NCI-H1048 (cell line): ENCODE data around the gene MZF1.

Experiments used
- DNase-seq: peaks from one replicate; lab custom pipeline; 2025; lab: John Stamatoyannopoulos, UW

The MZF1 gene

GRCh38 chr19:58569943-58570670 is 3.0 kb downstream of the MZF1 start:
- no peak for DNase-seq

DNA sequence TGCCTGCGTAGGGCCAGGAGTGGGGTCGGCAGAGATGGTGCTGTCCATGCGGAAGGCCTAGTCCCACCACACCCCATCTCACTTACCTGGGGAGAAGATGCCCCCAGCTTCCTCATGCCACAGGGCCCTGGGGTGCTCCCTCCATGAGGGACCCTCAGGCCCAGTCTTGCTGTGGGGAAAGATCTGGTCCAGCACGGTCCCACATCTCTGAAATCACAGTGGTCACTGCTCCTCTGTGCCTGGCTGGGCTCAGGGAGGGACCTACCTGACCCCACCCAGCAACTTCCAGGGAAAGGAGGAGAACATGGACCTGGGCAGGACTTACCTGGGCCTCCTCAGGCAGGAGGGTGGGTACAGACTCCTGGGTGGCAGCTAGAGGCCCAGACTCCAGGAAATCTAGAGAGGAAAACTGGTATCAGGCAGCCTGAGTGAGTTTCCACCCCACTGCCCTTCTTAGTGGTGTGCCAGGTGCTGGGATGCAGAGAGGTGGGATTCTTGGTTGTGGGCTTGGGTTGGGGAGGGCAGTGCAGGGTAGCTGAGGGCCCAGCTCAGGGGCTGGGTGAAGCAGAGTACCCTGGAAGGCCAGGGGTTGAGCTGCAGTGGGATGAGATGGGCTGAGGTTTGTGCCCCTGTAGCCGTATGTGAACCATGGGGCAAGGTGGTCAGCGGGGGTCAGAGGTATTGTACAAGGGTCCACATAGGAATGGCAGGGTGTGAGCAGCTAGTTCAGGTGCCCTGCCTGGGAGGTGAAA is 3.8 kb downstream of the MZF1 start:
- DNase-seq = no peak

DNA sequence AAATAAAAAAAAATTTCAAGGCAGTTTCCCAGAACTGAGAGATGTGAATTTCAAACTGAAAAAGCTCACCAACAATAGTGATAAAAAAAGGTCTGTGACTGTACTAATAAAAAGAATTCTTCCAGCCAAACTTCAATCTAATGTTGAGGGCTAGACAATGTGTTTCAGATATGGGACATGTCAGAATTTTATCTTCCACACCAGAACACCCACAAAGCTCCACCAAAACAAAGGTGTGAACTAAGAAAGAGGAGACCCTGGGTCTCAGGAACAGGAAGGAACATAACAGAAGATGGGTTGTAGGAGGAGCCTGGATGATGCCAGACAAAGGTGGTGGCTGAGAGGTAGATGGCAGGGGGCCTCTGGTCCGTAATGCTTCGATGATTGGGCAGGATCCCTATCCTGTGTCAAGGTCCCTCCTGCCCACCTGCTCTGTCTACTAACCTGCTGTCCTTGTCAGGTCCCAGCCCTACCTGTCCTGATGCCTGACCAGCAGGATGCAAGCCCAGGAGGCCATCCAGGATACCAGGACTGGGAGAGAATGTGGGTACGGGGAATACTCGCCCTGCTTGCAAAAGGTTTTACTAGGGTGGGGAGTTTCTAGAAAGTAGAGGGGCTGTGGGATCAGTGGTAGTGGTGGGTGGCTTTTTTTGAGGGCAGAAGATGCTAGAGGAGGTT is 4.5 kb downstream of the MZF1 start:
- DNase-seq = no peak

DNA sequence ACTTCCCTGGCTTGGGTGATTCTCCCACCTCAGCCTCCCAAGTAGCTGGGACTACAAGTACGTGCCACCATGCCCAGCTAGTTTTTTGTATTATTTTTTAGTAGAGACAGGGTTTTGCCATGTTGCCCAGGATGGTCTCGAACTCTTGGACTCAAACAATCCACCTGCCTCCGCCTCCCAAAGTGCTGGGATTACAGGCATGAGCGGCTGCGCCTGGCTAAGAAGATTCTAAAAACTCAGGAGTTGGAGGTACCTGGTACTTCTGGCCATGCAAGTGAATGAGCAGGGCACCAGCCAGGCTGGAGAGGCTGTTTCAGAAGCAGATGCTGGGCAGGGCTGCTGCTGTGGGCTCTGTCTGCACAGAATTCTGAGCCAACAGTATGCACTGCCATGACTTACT is 6.1 kb downstream of the MZF1 start:
- DNase-seq = no peak

DNA sequence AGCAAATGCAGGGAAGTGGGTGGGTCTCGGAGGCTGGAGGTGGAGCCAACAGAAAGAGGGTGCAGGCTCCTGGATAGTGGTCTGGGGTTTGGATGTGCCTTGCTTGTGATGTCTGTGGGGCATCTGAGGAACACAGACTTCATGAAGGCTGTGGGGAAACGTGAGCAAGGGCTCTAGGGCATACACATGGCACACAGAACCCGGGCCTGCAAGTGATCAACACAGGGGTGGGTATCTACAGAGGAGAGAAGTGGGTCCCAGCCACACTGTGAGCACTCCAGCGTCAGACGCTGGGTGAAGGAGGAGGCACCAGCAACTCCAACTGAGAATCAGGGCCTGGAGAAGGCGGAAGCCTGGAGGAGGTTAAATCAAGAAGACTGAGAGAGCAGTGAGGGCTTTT is 9.3 kb downstream of the MZF1 start:
- no peak for DNase-seq

GRCh38 chr19:58563034-58563573 is 10.0 kb downstream of the MZF1 start:
- no peak for DNase-seq

- no peak for DNase-seq
These were observed 10.8 kb downstream of the MZF1 start for GRCh38 chr19:58562122-58563033.

DNA sequence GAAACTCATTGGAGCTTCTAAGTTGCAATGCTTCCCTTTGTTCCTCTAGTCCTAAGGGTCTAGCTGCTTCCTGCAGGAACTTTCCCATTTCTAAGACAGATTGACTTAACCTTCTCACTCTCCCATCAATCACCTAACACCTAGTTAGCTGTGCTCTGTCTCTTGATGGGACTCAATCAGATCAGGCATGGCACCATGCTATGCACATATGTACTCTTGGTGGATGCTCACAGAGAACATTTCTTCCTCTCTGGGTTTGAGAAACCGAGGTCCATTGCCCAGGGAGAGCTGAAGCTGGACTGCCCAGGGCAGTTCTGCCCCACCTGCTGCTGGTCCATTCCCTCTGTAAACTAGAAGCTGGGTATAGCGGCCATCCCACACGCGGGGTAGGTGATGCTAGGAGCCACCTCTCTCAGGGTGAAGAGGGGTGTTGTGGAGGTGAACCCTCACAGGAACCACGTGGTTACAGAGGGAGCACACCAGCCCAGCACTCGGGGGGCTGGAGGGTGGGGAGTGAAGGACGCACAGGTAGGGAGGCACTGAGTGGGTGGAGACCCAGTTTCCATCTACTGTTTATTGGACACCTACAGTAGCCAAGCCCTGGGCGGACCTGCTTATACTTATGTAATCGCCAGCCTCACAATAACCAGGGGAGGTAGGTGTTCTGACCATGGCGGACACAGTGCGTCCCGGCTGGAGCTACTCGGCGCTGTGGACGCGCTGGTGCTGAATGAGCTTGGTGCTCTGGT is 11.6 kb downstream of the MZF1 start:
- DNase-seq = no peak

DNA sequence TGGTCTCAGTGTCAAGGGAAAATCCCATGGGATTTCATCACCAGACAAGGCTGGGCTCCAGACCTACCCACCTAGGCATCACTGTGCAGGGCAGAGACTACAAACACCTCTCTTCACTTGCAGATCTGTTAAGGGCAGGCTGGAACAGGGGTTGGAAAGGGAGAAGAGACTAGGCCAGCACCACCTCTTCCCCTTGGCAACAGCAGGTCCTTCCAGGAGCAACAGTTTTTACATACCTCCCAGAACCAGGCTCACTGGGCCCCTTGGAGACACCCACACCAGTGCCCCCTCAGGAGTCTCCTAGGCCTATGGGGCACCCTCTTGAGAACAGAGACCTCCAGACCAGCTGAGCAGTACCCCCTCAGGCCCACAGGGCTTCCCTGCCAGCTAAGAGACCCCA is 12.2 kb downstream of the MZF1 start:
- DNase-seq = no peak

DNA sequence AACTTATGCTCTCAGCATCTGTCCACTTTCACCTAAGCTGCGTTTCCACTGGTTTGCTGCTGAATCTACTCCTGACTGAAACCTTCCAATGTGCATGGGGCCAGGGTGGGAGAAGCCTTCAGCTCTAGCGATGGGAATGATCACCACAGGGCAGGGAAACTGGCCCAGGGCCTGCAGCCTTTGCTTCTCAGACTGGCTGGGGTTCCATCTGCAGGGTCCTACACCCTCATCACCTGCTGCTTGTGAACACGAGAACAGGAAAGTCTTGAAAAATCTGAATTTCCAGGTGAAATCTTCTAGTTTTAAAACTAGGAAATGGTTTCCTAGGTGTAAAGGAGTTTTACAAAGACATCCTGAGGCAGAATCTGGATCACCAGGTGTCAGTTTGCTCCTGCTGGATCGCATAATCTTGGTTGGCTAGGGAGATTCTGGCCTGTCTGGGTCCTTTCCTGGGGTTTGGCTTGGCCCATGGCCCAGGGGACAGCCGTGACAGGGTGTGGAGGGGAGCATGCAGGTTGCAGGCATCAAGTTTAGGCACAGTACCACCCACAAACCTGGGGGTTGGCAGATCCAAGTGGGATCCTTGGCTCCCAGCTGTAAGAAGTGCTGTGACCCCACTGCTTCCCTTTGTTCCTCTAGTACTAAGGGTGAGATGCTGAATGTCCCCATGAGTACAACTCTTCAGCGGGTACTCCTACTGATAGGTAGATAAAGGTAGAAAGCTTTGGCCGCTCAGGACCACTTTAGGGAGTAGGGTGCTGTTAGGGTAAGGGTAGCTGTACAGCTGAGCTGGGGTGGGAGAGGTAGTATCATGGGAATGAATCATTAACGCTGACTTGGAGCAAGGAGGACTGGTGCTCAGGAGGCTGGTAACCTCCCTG is 12.9 kb downstream of the MZF1 start:
- DNase-seq = no peak

DNA sequence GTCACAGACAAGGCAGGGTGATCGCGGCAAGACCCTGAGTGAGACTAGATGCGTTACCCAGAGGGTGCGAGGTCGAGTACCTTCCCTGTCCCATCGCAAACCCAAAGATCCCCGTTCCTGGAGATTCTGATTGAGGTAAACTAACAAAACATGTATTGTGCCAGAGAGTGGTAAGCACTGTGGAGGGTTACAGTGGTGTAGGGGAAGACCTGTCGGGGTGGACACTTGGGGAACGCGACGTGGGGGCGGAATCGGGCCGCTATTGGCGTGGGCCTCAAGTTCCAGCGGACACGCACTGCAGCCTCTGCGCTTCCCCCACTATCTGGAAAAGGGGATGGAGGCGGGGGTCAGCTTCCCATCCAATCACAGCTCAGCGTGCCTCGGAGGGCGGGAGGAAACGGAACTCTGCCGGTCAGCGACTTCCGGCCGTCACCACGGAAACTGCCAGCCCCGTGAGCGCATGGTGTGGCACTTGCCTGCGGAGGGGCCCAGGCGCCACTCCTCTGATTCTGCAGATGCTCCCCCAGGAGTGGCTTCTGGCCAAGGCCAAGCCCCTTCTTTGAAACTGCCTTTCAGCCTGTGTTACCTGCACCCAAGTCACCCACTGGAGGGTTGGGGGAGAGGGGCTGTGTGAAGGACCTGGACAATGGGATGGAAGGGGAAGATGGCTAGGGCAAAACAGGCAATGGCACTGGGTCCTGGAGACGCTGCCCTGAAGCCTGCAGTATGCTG is 13.7 kb downstream of the MZF1 start:
- DNase-seq = no peak

GRCh38 chr19:58558623-58559274 is 14.4 kb downstream of the MZF1 start:
- no peak for DNase-seq

GRCh38 chr19:58558066-58558622 is 15.0 kb downstream of the MZF1 start, which contains the start of gene UBE2M:
Gene UBE2M (minus strand): TSS chr19:58558611. CDS start chr19:58558381, 230 bp downstream.
- no peak for DNase-seq

DNA sequence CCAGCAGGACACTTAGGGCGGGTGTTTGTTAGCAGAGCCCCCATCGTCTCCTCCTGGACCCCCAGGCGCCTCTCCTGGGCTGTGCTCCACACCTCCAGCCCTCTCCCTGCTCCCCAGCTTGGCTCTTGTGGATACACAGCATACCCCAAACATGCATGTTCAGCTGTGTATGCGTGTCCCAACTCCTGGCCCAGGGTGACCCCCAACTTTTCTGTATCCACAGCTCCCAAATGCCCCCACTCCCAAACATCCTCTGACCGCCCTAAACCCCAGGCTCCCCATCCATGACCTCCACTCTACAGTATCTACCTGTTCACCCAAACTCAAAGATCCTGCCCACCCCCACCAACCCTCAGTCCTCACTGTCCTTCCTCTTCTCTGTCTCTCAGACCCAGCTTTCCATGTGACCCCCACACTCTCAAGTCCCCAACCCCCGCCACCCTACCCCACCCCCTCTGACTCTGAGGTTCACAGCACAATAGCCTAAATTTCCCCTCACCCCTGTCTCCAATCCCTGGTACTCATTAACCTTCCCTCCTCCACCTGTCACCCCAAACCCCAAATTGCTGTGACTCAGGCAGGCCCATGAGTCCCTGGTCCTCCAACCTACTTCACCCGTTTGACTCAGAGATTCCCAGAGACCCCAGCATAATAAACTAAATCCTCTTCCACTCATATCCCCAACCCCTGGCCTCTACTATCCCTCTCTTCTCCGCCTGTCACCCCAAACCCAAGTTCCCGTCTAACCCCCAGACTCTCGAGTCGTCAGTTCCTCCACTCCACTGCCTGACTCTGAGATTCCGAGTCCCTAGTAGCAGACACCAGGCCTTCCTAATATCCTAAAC is 15.7 kb downstream of the MZF1 start:
- DNase-seq = no peak

DNA sequence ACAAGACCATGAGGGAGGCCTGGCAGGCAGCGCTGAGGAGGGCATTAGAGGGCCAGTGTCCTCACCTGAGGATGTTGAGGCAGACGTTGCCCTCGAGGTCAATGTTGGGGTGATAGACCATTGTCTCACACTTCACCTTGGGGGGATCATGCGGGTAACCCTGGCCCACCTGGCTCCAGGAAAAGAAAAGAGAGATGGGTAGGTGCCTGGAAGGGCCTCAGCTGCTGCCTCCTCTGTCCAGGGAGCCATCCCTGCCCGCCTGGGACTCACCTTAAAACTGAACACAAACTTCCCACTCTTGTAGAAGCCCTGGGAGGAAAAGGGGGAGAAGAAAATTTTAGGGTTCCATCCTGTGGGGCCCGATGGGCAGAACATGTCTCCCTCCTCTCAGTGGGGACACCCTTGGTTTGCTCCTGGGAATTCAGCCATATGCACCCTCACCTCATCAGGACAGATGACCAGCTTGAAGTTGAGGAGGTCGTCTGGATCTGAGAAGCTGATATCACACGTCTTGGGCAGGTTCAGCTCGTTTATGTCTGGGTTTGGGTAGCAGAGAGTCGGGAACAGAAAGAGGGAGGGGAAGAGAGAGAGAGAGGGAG is 16.4 kb downstream of the MZF1 start:
- no peak for DNase-seq

DNA sequence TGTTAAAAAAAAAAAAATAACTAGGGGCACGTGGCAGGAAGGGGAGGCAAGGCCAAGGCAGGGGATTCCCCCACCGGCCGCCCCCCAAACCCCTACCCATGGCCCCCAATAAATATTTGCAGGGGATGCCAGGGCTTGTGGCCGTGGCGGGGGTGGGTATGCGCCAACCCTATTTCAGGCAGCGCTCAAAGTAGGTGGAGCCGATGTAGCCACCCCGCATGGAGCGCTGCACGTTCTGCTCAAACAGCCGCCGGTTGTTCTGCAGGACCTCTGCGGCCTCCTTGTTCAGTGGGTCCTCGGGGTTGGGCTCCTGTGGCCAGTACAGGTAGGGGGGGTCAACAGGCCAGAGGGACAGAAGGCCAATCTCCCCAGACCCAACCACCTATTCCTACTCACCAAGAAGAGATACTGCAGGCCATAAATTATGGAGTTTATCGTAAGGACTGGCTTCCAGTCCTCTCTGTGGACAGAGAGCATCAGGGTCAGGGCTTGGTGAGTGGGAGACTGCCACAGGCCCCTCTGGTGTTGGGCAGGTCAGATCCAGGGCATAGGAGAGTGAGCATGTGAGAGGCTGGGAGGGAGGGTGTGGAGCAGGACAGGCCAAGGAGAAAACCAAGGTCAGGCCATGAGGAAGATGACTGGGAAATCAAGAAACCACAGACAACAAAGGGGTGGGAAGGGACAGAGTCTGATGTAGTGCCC is 17.1 kb downstream of the MZF1 start:
- no peak for DNase-seq
